OCI-LY1 (cell line): ENCODE results near the gene CSNK1G2.

ENCODE experiments used
- CTCF ChIP-seq: fragments of 200-600 bp; sonication (generic), shearing (Covaris generic); IDR thresholded peaks from 2 replicates; pipeline ENCODE4 v1.5.1; 2017; ENCODE audit warnings: mild to moderate bottlenecking, antibody characterized with exemption, low read length, moderate library complexity, mixed read lengths
- EZH2 ChIP-seq: fragments of 200-600 bp; sonication (generic), shearing (Covaris generic); IDR thresholded peaks from 2 replicates; pipeline ENCODE4 v1.8.0; 2017; ENCODE audit warnings: borderline replicate concordance, mixed run types, mild to moderate bottlenecking, antibody characterized with exemption, low read length, moderate library complexity, mixed read lengths

- TF ChIP-seq CTCF = no peak
- no peak for TF ChIP-seq EZH2
Observed at GRCh38 chr19:1967087-1967608, 26.2 kb downstream of the CSNK1G2 start.
